ENCODE data around the gene PTPN7.

DNA sequence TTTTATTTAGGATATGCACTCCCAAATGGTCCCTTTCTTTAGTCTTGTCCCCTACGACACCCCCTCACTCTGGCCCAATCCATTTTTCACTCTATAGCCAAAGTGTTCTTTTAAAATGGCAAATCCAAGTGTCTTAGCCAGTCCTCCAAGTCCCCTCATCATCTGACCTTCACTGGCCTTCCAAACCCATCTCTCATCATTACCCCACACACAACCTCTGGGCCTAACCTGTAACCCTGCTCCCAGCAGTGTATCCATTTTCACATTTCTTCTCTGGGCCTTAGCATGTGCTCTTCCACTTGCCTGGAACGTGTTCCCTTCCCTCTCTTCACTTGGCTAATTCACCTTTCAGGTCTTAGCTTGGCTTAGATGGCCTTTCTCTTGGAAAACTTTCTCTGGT, 9.4 kb downstream of the PTPN7 start:
- TF ChIP-seq, protein P1, sequence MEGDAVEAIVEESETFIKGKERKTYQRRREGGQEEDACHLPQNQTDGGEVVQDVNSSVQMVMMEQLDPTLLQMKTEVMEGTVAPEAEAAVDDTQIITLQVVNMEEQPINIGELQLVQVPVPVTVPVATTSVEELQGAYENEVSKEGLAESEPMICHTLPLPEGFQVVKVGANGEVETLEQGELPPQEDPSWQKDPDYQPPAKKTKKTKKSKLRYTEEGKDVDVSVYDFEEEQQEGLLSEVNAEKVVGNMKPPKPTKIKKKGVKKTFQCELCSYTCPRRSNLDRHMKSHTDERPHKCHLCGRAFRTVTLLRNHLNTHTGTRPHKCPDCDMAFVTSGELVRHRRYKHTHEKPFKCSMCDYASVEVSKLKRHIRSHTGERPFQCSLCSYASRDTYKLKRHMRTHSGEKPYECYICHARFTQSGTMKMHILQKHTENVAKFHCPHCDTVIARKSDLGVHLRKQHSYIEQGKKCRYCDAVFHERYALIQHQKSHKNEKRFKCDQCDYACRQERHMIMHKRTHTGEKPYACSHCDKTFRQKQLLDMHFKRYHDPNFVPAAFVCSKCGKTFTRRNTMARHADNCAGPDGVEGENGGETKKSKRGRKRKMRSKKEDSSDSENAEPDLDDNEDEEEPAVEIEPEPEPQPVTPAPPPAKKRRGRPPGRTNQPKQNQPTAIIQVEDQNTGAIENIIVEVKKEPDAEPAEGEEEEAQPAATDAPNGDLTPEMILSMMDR (IDR thresholded peaks at IDR 0.05; ENCODE audit: extremely low read depth in 1 of 2, insufficient read depth in 1 of 2, low read depth in 1 of 2, low read length in 2 of 2), result no peak
- TF ChIP-seq POLR2A (IDR thresholded peaks at IDR 0.05; ENCODE audit: low read depth, low read length) (no peak), POLR2AphosphoS5 (IDR thresholded peaks at IDR 0.05; ENCODE audit: insufficient read depth, low read depth, low read length) (no peak), JUN (IDR thresholded peaks at IDR 0.05; ENCODE audit: borderline replicate concordance, insufficient read depth, insufficient read length, low read depth) (no peak), FOS (IDR thresholded peaks at IDR 0.05; ENCODE audit: borderline replicate concordance, insufficient read depth, low read length) (no peak), EZH2 (IDR thresholded peaks at IDR 0.05; ENCODE audit: borderline replicate concordance, low read depth, low read length, severe bottlenecking) (no peak), MYC (IDR thresholded peaks at IDR 0.05; ENCODE audit: low read depth, low read length) (no peak)
- TF ChIP-seq, protein P2, sequence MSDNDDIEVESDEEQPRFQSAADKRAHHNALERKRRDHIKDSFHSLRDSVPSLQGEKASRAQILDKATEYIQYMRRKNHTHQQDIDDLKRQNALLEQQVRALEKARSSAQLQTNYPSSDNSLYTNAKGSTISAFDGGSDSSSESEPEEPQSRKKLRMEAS (IDR thresholded peaks at IDR 0.05; ENCODE audit: insufficient read depth, insufficient read length), result no peak

Data from endothelial cell of umbilical vein (primary cell).